HepG2 (cell line): ENCODE measurements around the gene CLN6. TPM values are rescaled to one million over a fixed set of nuclear protein-coding genes. Genes with fewer than 3 reads are reported as not detected.

Source experiments
- ATF7-NPFF ChIP-seq: sonication (generic); formaldehyde crosslinking; IDR thresholded peaks from 2 replicates; pipeline ENCODE4 v1.8.1; 2023; ENCODE audit warnings: mild to moderate bottlenecking, low read depth, missing genetic modification reagents, moderate library complexity
- ETV5 ChIP-seq: IDR thresholded peaks from 2 replicates; pipeline ENCODE4 v1.6.1; 2018; ENCODE audit warnings: missing biosample characterization, missing genetic modification reagents, inconsistent platforms, borderline replicate concordance
- MYC ChIP-seq: sonication (generic); formaldehyde crosslinking; IDR thresholded peaks from 2 replicates; pipeline ENCODE4 v1.9.0; 2021; ENCODE audit warnings: missing genetic modification reagents, borderline replicate concordance
- SCMH1 ChIP-seq: sonication (generic); formaldehyde crosslinking; IDR thresholded peaks from 2 replicates; pipeline ENCODE4 v1.9.0; 2021; ENCODE audit warnings: missing genetic modification reagents, mild to moderate bottlenecking, borderline replicate concordance
- SIX4 ChIP-seq: sonication (generic); formaldehyde crosslinking; IDR thresholded peaks from 2 replicates; pipeline ENCODE4 v1.4.0; 2020; ENCODE audit warnings: missing genetic modification reagents
- SUZ12 ChIP-seq: fragments of 150-350 bp; IDR thresholded peaks from 2 replicates; pipeline ENCODE4 v1.6.1; 2014; ENCODE audit warnings: low read depth, low read length
- ZNF10 ChIP-seq: sonication (generic); formaldehyde crosslinking; IDR thresholded peaks from 2 replicates; pipeline ENCODE4 v1.4.0; 2020; ENCODE audit warnings: mild to moderate bottlenecking, low read depth, missing genetic modification reagents, borderline replicate concordance
- ZNF776 ChIP-seq: sonication (generic); formaldehyde crosslinking; IDR thresholded peaks from 2 replicates; pipeline ENCODE4 v1.4.0; 2020; ENCODE audit warnings: mild to moderate bottlenecking, missing genetic modification reagents
- polyA plus RNA-seq, 8 experiments: library from polyadenylated mRNA; depleted of rRNA in 3 of 8; stranded (reverse) in 7 of 8; unstranded in 1 of 8; fragments of >200 nt; fragmentation: Illumina TruSeq in 4 of 8; extraction: Trizol in 4 of 8; gene quantifications; 2 replicates each; pipeline versions ENCODE4 v1.2.1 to v1.2.3, GENCODE V29; 2011 to 2016; ENCODE audit warnings: low read depth in 4 of 8, missing spikeins in 1 of 8, mixed read lengths in 1 of 8; ENCODE audit not compliant: insufficient read depth in 1 of 8
- total RNA-seq, 5 experiments: library from RNA; depleted of rRNA; stranded (reverse); fragments of >200 nt; fragmentation: Illumina TruSeq; extraction: Trizol; gene quantifications; 2 replicates each; pipeline ENCODE4 v1.2.3, GENCODE V29; 2016; ENCODE audit warnings: low read depth in 1 of 5
- TF ChIP-seq, protein P1 (sequence below), 2 experiments: sonication (generic) in 1 of 2; formaldehyde crosslinking in 1 of 2; IDR thresholded peaks; 2 replicates each; pipeline versions ENCODE4 v1.4.0 to v1.6.1; 2016 to 2020; ENCODE audit warnings: borderline replicate concordance in 1 of 2, low read depth in 1 of 2, mild to moderate bottlenecking in 1 of 2, missing genetic modification reagents in 1 of 2
- TF ChIP-seq, protein P2 (sequence below): sonication (generic); formaldehyde crosslinking; IDR thresholded peaks from 2 replicates; pipeline ENCODE4 v1.4.0; 2020; ENCODE audit warnings: mild to moderate bottlenecking, low read depth, missing genetic modification reagents
- TF ChIP-seq, protein P3 (sequence below): IDR thresholded peaks from 2 replicates; pipeline ENCODE4 v1.6.1; 2016; ENCODE audit warnings: mild to moderate bottlenecking, missing biosample characterization, missing genetic modification reagents
- TF ChIP-seq, protein P4 (sequence below): sonication (generic); formaldehyde crosslinking; IDR thresholded peaks from 2 replicates; pipeline ENCODE4 v1.8.1; 2023; ENCODE audit warnings: missing genetic modification reagents, mild to moderate bottlenecking, borderline replicate concordance
- TF ChIP-seq, protein P5 (sequence below): sonication (generic); formaldehyde crosslinking; IDR thresholded peaks from 2 replicates; pipeline ENCODE4 v1.4.0; 2020; ENCODE audit warnings: mild to moderate bottlenecking, missing genetic modification reagents
- TF ChIP-seq, protein P6 (sequence below): sonication (generic); formaldehyde crosslinking; IDR thresholded peaks from 2 replicates; pipeline ENCODE4 v1.4.0; 2020; ENCODE audit warnings: mild to moderate bottlenecking, missing genetic modification reagents, borderline replicate concordance

The CLN6 gene
- total and polyA plus RNA-seq, 2 of the 13 experiments (the other 11 are each of a cell fraction or from before 2014, with no cell fraction given): 24.9 to 27.1 TPM

DNA sequence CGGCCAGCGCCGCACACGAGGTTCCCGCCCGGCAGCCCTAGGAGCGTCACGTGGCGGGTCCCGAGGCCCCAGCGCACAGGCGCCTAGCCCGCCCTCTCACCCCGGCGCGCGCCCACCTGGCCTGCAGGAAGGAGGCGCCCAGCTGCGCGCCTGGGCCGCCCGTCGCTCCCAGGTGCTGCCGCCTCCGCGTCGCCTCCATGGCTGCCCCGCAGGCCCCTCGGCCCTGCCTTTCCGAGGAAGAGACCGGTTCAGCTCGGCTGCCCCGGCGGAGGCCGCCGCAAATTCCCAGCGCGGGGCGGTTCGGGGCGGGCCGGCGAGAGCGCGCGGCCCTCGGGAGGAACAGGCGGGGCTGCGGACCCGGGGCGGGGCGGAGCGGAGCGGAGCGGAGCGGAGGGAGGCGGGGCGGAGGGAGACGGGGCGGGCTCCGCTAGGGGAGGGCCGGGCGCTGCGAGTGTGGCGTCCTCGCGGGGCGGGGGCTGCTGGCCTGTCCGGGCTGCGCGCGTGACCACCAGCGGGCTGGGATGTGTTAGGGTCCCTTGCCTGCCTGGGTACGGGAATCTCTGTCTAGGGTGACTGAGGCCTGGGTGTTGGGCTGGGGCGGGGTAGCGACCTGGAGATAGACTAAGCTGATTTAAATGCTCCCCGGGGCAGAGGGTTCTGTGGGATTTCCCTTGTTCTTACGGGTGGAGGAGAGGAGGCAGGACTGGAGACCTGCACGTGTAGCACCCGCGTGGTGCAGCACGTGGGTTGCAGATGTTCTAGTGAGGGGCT lies at the start of gene CLN6 (continued):
- TF ChIP-seq, protein P1, sequence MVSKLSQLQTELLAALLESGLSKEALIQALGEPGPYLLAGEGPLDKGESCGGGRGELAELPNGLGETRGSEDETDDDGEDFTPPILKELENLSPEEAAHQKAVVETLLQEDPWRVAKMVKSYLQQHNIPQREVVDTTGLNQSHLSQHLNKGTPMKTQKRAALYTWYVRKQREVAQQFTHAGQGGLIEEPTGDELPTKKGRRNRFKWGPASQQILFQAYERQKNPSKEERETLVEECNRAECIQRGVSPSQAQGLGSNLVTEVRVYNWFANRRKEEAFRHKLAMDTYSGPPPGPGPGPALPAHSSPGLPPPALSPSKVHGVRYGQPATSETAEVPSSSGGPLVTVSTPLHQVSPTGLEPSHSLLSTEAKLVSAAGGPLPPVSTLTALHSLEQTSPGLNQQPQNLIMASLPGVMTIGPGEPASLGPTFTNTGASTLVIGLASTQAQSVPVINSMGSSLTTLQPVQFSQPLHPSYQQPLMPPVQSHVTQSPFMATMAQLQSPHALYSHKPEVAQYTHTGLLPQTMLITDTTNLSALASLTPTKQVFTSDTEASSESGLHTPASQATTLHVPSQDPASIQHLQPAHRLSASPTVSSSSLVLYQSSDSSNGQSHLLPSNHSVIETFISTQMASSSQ (IDR thresholded peaks at IDR 0.05; ENCODE audit: low read depth): no peak
- TF ChIP-seq, protein P1 (CRISPR knock-in tag; IDR thresholded peaks at IDR 0.05; ENCODE audit: borderline replicate concordance): peak; percentile 67; the same call in 1 of the 2 replicates
- no peak for TF ChIP-seq SUZ12
- TF ChIP-seq, protein P2, sequence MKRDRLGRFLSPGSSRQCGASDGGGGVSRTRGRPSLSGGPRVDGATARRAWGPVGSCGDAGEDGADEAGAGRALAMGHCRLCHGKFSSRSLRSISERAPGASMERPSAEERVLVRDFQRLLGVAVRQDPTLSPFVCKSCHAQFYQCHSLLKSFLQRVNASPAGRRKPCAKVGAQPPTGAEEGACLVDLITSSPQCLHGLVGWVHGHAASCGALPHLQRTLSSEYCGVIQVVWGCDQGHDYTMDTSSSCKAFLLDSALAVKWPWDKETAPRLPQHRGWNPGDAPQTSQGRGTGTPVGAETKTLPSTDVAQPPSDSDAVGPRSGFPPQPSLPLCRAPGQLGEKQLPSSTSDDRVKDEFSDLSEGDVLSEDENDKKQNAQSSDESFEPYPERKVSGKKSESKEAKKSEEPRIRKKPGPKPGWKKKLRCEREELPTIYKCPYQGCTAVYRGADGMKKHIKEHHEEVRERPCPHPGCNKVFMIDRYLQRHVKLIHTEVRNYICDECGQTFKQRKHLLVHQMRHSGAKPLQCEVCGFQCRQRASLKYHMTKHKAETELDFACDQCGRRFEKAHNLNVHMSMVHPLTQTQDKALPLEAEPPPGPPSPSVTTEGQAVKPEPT (CRISPR knock-in tag): 0 out of 2 replicates have a peak, but pooled peaks have one; percentile 52
- TF ChIP-seq, protein P3, sequence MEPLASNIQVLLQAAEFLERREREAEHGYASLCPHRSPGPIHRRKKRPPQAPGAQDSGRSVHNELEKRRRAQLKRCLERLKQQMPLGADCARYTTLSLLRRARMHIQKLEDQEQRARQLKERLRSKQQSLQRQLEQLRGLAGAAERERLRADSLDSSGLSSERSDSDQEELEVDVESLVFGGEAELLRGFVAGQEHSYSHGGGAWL (CRISPR knock-in tag): peak; percentile 83; the same call in 1 of the 2 replicates
- TF ChIP-seq ZNF10 (CRISPR knock-in tag): no peak
- TF ChIP-seq, protein P4, sequence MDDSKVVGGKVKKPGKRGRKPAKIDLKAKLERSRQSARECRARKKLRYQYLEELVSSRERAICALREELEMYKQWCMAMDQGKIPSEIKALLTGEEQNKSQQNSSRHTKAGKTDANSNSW (CRISPR knock-in tag): 0 out of 2 replicates have a peak, but pooled peaks have one; percentile 88
- TF ChIP-seq ETV5 (CRISPR knock-in tag): peak; percentile 47; the same call in 1 of the 2 replicates
- TF ChIP-seq SIX4 (CRISPR knock-in tag): no peak
- peak; percentile 96 for TF ChIP-seq MYC (CRISPR knock-in tag)
- TF ChIP-seq ZNF776: peak; percentile 82; the same call in 1 of the 2 replicates
- no peak for TF ChIP-seq SCMH1 (CRISPR knock-in tag)
- peak; percentile 95 for TF ChIP-seq ATF7-NPFF (CRISPR knock-in tag)
- TF ChIP-seq, protein P5, sequence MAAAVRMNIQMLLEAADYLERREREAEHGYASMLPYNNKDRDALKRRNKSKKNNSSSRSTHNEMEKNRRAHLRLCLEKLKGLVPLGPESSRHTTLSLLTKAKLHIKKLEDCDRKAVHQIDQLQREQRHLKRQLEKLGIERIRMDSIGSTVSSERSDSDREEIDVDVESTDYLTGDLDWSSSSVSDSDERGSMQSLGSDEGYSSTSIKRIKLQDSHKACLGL (CRISPR knock-in tag): peak; percentile 92
- TF ChIP-seq, protein P6, sequence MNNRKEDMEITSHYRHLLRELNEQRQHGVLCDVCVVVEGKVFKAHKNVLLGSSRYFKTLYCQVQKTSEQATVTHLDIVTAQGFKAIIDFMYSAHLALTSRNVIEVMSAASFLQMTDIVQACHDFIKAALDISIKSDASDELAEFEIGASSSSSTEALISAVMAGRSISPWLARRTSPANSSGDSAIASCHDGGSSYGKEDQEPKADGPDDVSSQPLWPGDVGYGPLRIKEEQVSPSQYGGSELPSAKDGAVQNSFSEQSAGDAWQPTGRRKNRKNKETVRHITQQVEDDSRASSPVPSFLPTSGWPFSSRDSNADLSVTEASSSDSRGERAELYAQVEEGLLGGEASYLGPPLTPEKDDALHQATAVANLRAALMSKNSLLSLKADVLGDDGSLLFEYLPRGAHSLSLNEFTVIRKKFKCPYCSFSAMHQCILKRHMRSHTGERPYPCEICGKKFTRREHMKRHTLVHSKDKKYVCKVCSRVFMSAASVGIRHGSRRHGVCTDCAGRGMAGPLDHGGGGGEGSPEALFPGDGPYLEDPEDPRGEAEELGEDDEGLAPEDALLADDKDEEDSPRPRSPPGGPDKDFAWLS (CRISPR knock-in tag): no peak
